Activated effector memory CD4-positive, alpha-beta T cell treated with Interleukin-2 at 50 U/mL for 16 hours (primary cell): ENCODE data around the gene GAS6.

Source experiments
- DNase-seq: peaks from one replicate; pipeline ENCODE4 v3.0.0-alpha.2; 2020

The GAS6 gene

DNA sequence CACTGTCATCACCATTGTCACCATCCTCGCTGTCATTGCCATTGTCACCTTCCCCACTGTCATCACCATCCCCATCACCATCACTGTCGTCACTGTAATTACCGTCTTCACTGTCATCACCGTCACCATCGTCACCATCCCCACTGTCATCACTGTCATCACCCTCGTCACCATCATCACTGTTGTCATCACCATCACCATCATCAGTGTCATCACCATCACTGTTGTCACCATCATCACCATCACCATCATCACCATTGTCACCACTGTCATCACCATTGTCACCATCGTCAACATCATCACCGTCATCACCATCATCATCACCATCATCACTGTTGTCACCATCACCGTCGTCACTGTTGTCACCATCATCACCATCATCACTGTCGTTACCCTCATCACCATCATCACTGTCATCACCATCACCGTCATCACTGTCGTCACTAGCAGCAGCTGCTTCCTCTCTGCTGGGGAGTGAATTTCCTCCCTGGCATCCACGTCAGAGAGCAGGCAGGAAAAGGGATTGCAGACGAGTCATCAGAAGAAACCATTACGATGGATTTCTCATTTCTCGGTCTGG lies 77.5 kb downstream of the GAS6 start:
- no peak for DNase-seq

DNA sequence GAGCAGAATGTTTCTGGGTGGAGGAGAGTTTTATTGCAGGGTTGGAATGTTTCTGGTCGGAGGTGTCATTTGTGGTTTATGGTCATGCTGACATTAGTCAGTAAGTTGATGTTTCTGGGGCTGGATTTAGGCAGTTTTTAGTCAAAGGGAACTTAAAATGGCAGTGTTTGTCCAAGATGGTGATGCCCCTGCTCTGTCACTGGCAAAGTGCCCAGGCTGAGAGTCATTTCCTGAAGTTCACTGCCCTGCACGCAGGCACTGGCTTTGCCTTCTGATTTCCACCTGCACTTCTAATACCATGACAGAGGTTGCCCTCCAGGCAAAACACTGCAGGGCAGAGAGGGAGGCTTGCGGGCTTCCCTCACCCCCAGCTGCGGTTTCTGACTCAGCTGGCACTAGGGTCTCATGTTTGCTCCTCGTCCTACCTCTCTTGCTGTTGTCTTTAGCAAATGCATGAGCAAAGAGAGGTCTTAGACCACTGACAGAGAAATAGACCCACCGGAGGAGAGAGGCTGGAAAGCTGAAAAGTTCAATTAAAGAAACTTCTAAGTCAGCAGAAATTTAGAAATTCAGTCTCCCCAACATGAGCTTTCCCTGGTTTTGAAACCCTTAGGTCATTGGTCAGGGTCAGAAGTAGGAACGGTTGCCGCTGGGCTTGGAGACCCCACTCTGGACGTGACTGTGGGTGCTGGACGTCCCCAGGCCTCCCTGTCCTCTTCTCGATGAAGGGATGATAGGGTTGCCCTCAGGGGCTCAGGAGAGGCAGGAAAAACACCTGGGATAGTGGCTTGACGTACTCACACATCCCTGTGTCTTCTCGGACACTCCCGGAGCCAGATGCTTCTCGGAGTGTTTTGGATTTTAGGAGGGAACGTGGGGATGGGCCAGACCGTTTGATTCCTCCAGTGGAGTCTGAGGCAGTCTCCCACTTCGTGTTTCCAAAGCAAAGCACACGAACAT lies 78.5 kb downstream of the GAS6 start:
- DNase-seq: no peak

DNA sequence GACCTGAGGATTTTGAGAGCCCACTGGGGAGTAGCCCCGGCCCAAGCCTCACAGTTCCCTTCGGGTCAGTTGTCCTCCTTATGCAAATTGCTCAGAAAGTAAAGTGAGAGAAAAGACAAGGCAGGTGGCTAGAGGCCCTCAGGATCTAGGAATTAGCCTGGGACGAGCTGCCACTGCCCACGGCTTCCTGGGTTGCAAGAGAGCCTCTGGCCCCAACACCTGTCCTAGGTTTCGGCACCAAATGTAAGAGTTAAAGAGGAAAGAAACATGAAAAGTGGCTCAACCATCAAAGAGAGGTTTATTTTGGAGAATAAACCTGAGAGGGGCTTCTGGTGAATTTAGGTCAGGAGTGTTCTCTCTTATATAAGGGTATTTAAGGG lies 79.2 kb downstream of the GAS6 start:
- no peak for DNase-seq

DNA sequence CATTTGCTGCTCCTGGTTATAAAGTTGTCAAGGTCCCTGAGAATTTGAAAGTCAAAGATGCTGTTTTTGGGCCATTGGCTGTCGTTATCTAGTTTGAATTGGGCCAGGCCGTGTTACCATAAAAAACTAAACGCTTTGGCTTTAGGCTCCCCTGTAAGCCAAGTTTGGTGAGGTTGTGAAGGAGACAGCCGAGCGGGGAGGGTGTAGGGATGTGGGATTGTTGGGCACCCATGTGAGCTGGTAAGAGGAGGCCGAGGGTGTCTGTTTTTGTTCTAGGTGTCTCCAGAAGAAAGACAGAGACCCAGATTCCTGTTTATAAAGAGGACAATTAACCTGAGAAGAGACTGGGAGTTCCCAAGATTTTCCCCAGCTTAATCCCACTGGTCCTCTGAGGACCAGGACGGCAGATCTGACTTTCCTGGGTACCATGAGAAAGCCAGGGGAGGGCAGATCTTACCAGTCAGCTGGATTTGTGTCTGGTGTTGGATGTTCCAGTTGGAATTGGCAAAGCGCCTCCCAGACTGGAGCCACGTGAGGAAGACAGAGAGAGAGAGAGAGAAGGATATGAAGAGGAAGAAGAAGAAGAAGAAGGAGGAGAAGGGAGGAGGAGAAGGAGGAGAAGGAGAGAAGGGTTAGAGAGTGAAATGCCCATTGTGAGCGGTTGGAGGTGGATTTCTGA lies 79.8 kb downstream of the GAS6 start:
- no peak for DNase-seq

DNA sequence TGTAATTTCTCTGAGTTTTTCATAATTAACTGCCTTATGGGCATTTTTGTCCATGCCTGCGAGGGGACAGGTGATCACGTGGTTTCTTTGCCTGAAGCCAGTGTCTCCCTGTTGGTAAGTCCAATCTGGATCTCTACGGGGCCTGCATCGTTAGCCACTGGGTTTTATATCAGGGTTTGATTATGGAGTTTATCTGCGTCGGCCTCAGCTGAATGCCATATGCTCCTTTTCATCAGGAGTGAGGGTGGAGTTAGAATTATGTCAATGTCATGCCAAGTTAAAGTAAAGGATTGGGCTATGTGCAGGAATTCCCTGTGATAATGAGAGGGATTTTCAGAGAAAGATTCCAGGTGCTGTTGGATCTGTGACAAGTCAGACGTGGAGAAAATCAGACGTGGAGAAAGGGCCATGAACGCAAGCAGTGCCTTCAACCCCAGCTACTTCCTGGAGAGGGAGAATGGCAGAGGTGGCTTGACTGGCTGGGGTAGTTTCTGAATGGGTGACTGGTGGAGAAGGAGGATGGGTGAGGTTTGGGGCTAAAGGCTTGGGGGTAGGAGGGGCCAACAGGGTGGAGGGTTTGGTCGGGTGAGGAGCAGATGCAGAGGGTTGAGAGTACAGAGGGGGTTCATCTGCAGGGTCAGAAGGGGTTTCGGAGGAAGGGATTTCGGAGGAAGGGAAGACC lies 80.5 kb downstream of the GAS6 start:
- DNase-seq: no peak

DNA sequence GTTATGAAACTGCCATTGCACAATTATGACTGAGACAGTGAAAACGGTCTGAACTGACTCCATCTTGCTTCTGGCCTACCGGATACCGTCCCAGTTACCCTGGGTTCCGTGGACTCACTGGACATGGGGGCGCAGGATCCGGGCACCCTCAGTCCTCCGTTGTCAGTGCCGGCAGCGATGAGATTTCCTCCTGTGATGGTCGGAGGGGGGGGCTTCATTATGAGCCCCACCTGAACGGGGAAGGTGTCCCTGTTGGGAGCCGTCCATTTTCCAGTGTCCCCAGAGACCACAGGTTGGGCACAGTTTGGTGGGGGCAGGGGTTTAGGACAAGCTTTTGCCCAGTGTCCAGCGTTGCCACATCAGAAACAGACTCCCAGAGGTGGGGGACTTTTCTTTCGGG lies 81.4 kb downstream of the GAS6 start:
- no peak for DNase-seq

DNA sequence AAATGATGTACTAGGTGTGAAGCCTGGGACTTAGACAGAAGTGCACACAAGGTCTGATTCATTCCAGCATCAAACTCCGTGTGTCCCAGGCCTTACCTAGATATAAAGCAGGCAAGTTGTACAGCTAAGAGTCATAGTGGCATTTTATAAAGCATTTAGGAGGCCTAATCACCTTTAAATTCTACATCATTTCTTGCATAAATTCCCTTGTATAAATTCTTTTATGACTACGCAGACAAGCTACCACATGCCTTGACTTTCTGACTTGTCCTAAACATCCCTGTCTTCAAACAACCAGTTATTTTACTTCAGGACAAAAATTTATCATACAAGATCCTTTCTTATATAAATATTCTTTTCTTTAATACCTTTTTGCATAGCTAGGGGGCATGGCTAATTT lies 82.3 kb downstream of the GAS6 start:
- no peak for DNase-seq

DNA sequence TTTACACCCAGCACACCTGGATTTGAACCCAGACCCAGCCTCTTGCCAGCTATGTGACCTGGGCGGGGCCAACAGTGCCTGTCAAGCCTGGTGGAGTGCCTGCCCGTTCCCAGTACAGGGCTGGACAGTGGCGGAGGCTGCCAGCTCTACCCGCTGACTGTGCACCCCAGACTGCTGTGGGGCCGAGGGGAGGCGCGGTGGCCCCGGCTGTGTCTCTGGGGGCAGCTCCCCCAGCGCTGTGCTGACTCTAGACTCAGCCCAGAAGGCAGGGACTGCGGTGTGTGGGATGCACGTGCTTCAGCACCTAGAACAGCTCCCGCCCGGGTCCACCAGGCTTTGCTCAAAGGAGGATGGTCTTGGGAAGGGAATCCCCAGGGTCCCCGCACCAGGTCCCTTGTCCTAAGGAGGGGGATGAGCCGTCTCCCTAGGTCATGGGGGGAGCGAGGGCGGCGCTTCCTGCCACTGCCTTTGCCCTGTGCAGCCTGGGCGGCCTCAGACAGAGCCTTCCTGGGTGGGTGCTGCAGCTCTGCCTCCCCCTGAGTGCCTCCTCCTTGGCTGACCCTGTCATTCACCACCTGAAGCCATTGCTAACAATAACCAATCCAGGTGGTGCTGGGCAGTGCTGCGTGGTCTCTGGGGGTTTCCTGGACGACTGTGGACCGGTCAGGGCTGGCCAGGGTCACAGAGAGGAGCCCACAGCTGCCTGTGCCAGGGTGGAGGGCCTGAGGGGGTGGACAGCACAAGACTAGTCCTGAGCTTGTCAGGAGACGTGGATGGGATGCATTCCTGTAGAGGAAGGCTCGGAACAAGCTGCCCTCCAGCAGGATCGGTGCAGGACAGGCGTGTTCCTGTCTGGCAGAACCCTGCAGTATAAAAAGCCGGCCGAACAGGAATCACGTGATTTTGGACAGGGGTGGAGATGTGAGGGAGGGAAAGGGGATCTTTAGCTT lies 86.3 kb downstream of the GAS6 start:
- DNase-seq: no peak

DNA sequence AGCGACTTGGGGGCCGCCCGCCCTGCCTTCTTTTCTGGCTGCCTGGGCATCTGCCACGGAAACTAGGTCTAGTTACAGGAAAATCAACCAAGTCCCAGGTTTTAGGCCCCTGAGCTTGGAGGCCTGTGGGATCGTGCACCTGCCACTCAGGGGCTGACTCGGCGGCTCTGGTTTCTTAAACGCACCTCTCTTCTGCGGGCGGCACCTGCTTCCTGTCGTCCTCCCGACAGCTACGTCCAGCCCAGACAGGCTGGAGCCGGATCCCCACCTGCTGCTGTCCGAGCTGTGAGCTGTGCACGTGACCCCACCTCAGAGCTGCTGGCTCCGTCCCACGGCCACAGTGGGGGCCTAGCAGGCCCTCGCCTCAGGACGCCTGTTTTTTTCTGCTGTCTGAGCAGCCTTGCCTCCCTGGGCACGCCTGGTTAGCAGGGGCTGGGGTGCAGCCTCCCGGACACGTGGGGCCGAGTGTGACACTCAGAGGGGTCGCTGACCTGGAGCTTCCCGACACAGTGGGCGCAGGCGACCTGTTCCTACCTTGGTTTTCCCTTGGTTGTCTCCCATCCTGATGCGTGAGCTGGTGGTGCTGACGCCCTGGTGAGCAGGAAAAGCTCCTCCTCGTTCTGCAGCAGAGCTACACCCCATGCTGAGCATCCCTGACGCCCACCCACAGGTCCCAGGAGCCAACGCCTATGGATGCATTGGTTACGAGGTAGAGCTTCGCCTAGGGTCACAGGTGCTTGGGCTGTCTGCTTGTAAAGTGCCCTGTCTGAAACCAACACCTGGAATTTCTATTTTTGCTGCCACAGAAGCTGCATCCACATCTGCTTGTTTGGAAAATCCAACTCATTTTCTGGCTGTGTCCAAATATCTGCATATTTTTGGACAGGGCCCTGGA lies 87.4 kb downstream of the GAS6 start:
- no peak for DNase-seq

DNA sequence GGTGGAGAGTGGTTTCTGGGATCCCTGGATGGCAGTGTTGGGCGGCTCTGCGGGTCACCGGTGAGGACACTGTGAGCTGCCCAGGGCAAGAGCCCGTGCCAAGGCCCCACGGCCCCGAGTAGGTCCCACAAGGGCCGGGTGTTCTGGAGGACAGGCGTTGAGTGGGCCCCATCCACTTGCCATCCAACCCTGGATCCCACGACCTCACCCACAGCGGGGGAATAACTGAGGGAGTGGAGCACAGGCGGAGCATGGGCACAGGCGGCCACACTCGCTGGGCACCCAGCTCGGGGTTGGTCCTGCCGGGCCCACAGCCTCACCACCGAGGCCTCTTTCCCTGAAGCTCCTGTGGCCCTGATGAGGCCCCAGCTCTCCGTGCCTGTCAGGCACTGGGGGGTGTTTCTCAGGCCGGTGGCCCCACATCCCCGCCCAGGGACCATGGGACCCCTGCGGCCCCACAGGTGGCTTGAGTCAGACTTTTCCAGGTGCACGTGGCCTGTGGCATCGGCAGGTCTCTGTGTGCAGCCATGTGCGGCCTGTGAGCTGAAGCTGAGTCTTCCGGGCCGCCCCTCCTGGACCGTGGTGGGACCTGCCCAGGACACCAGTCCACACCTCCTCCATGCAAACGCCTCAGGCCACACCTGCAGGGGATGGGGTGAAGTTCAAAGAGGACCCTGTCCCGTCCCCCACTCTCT lies 88.3 kb downstream of the GAS6 start:
- no peak for DNase-seq

DNA sequence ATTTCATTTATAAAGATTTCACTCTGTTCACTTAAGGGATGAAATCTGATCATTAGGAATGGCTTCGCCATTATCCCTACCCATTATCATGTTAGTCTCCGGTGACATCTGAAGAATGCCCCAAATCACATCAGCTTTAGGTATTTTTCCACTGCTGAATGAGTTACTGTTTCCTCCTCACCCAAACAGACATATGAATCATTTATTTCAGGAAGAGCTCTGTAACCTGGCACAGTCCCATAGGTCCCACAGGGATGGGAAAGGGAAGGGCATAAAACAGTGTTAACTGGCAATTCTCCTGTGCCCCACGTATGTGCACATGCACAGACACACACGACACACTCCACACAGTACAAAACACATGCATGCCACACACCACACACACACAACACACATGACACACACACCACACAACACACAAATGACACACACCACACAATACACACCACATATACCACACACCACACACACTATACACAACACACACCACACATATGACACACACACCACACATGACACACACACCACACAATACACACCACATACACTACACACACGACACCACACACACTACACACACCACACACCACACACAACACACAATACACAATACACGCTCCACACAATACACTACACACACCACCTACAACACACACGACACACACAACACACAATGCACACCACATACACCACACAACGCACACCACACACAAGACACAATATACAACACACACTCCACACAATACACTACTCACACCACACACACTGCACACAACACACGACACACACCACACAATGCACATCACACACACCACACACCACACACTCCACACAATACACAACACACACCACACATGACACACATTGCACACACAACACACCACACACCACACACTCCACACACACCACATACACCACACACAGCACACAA lies 89.4 kb downstream of the GAS6 start:
- no peak for DNase-seq

DNA sequence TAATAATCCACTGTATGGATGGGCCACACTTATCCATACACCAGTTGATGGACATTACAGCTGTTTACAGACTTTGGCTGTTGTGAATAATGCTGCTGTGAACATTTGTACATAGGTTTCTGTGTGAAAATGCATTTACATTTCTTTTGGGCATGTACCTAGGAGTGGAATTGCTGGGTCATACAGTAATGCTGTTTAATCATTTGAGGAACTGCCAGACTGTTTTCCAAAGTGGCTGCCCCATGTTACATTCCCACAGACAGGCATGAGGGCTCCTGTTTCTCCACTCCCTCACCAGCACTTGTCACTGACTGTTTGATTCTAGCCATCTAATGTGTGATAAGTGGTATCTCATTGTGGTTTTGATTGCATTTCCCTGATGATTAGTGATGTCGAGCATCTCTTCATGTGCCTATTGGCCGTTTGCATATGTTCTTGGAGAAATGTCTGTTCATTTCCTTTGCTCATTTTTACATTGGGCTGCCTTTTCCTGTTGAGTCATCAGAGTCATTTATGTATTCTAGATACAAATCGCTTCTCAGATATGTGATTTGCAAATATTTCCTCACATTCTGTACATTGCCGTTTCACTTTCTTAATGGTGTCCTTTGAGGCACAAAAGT lies 92.1 kb downstream of the GAS6 start:
- DNase-seq: no peak

DNA sequence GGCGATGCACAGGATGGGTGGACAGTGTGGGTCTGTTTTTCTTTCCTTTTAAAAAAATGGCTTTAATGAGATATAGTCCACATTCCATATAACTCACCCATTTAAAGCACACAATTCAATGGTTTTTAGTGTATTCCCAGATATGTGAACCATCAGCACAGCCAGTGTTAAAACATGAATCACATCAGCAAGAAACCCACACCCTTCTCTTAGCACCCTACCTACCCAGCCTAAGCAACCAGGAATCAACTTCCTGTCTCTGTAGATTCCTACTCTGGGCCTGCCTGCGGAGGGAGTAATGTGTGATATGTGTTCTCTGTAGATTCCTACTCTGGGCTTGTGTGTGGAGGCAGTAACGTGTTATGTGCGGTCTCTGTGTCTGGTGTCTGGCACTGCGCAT lies 92.9 kb downstream of the GAS6 start:
- no peak for DNase-seq
